Stimulated activated CD4-positive, alpha-beta T cell treated with anti-CD3 and anti-CD28 coated beads, TNF-alpha, amount 100 ng/mL, for 48 hours (primary cell): ENCODE results near the gene ZNF445.
"Not testable (repeated sequence)": the region's sequence is repeated elsewhere in the genome, so short reads cannot be mapped to it uniquely, and the experiment has no call there.

Experiments
- DNase-seq, 3 donors: peaks; one replicate each; pipeline ENCODE4 v3.0.0-alpha.2; 2020; ENCODE audit warnings: low read depth in 3 of 3

ZNF445 gene

GRCh38 chr3:44398853-44399252 is 78.6 kb downstream of the ZNF445 start:
- DNase-seq: no peak

GRCh38 chr3:44398271-44398670 is 79.2 kb downstream of the ZNF445 start:
- not testable (repeated sequence) for DNase-seq

- no peak for DNase-seq
Observed at GRCh38 chr3:44396200-44397171, 81.0 kb downstream of the ZNF445 start.

DNA sequence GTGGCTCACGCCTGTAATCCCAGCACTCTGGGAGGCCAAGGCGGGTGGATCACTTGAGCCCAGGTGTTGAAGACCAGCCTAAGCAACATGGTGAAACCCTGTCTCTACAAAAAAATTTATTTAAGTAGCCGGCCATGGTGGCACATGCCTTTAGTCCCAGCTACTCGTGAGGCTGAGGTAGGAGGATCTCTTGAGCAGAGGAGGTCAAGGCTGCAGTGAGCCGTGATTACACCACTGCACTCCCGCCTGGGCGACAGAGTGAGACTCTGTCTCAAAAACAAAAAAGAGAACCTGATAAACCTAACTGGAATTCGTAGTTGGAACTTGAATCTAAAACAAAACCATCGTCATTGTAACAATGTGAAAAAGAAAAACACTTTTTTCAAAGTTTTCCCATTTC is 81.8 kb downstream of the ZNF445 start:
- no peak for DNase-seq

DNA sequence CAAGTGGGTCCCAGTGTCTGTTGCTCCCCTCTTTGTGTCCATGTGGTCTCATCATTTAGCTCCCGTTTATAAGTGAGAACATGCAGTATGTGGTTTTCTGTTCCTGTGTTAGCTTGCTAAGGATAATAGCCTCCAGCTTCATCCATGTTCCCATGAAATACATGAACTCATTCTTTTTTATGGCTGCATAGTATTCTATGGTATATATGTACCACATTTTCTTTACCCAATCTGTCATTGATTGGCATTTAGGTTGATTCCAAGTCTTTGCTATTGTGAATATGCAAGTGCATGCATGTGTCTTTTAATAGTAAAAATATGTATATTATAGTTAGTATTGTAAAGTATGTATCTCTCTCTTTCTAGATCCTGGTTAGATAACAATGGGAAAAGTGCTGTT is 85.0 kb downstream of the ZNF445 start:
- no peak for DNase-seq

GRCh38 chr3:44387404-44387803 is 90.1 kb downstream of the ZNF445 start:
- no peak for DNase-seq
